Omental fat pad (tissue), 4 donors: ENCODE results near the gene DGLUCY. TPM values are rescaled to one million over a fixed set of nuclear protein-coding genes. Genes with fewer than 3 reads are reported as not detected.
"Not testable (repeated sequence)": the region's sequence is repeated elsewhere in the genome, so short reads cannot be mapped to it uniquely, and the experiment has no call there.

Experiments
- ATAC-seq: fragments of 150-250 bp; one replicate; pipeline ENCODE4 v1.9.1; 2016; ENCODE audit warnings: mild to moderate bottlenecking, moderate library complexity; ENCODE audit not compliant: low FRiP score
- DNase-seq: peaks from one replicate; pipeline ENCODE4 v3.0.0-alpha.2; 2019; ENCODE audit warnings: low spot score
- total RNA-seq, 4 donors: library from RNA; depleted of rRNA; stranded (reverse); fragments of >200 nt; gene quantifications; one replicate each; pipeline ENCODE4 v1.1.0, GENCODE V29; 2016
- TF ChIP-seq, protein P1 (sequence below), 3 donors: fragments of 450-650 bp; IDR thresholded peaks; one replicate each; pipeline ENCODE4 v1.5.1; 2016 to 2017; ENCODE audit warnings: antibody characterized with exemption in 3 of 3, mild to moderate bottlenecking in 3 of 3, moderate library complexity in 2 of 3

DGLUCY gene
- total RNA-seq, 4 donors from 2014 or later, result 27.5 to 93.2 (median 39.3) TPM

DNA sequence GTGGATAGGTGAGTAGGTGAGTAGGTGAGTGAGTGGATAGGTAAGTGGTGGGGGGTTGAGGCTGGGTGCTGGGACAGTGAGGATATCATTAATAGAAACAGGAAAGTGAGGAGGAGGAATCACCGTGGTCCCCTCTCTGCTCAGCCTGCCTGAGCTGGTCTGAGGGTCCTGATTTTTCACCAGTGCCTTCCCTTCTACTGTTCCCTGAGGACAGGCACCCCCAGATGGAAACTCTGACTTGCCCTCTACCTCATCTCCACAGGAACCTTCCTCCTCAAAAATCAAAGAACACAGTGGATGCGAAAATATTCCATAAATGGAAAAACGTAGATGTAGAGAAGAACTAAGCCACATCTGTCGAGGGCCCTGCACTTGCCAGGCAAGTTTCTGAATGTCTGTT, 128.8 kb downstream of the DGLUCY start:
- ATAC-seq (no peak), DNase-seq (no peak)
- TF ChIP-seq, protein P1, sequence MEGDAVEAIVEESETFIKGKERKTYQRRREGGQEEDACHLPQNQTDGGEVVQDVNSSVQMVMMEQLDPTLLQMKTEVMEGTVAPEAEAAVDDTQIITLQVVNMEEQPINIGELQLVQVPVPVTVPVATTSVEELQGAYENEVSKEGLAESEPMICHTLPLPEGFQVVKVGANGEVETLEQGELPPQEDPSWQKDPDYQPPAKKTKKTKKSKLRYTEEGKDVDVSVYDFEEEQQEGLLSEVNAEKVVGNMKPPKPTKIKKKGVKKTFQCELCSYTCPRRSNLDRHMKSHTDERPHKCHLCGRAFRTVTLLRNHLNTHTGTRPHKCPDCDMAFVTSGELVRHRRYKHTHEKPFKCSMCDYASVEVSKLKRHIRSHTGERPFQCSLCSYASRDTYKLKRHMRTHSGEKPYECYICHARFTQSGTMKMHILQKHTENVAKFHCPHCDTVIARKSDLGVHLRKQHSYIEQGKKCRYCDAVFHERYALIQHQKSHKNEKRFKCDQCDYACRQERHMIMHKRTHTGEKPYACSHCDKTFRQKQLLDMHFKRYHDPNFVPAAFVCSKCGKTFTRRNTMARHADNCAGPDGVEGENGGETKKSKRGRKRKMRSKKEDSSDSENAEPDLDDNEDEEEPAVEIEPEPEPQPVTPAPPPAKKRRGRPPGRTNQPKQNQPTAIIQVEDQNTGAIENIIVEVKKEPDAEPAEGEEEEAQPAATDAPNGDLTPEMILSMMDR (IDR thresholded peaks at IDR 0.05), result no peak

DNA sequence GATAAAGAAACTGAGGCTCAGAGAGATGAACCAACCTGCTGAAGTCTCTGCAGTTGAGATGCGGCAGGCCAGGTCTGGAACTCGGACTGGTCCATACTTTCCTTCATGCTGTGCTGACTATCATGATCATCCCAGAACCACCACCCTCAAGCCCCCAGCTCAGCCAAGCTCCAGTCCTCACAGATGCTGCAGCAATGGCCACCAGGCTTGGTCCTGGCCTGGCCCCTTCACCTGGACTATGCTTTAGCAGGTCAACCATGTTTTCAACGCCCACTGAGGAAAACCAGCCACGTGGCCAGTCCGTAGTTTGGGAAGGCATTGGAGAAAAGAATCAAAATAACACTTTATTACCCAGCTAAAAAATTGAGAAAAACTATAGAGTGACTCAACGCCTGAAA, 129.2 kb downstream of the DGLUCY start:
- DNase-seq (no peak), ATAC-seq (no peak)
- TF ChIP-seq, protein P1 (IDR thresholded peaks at IDR 0.05), result no peak

DNA sequence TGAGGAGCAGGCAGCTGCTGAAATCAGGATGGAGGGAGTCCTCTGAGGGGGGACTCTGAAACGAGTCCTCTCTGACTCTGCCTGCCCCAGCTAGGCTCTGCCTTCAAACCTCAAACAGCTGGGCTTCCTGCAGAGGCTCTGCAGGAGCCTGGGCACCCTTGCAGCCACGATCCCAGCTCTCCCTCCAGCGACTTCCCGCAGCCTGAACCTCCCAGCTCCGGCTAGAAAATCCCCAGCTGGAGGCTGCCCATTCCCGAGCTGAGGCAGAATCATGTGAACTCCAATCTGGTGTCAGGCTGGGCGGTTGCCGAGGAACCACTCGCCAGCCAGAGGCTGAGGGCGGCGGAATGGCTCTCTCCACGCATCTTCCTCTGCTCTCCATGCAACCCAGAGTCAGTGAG, 130.6 kb downstream of the DGLUCY start, which contains the start of gene GPR68:
GPR68 (minus strand) TSS at position 204 of the 401 bp plus-strand sequence. CDS start 9,654 bp downstream, outside the sequence.
- DNase-seq, result no peak
- no peak for ATAC-seq
- TF ChIP-seq, protein P1 (IDR thresholded peaks at IDR 0.05), result no peak

DNA sequence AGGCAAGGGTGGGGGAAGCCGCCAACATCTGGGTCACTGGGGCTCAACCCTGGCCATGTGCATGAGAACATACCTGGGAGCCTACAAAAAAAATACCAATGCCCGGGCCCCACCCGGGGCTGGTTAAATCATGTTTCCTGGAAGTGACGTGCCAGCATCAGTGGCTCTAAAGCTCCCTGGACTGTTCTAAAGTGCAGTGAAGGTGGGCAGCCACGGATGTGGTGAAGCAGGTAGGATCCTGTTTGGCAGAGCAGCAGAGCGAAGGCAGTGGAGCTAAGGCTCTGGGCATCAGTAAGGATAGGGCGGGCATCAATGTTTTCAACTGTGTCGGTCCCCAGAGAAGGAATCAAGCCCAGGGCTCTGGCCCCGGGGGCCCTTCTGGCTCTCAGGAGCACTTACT, 131.2 kb downstream of the DGLUCY start:
- DNase-seq (no peak), ATAC-seq (no peak)
- TF ChIP-seq, protein P1 (IDR thresholded peaks at IDR 0.05), result no peak

DNA sequence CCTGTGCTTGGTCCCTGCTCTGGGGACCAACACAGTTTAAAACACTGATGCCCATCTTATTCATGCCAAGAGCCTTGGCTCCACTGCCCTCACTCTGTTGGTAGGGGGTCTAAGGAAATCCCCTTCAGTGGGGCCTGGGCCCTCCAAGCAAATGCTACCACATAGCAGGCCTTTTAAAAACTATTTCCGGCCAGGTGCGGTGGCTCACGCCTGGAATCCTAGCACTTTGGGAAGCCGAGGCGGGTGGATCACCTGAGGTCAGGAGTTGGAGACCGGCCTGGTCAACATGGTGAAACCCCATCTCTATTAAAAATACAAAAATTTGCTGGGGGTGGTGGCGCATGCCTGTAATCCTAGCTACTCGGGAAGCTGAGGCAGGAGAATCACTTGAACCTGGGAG, 131.7 kb downstream of the DGLUCY start:
- ATAC-seq, DNase-seq: not testable (repeated sequence)

DNA sequence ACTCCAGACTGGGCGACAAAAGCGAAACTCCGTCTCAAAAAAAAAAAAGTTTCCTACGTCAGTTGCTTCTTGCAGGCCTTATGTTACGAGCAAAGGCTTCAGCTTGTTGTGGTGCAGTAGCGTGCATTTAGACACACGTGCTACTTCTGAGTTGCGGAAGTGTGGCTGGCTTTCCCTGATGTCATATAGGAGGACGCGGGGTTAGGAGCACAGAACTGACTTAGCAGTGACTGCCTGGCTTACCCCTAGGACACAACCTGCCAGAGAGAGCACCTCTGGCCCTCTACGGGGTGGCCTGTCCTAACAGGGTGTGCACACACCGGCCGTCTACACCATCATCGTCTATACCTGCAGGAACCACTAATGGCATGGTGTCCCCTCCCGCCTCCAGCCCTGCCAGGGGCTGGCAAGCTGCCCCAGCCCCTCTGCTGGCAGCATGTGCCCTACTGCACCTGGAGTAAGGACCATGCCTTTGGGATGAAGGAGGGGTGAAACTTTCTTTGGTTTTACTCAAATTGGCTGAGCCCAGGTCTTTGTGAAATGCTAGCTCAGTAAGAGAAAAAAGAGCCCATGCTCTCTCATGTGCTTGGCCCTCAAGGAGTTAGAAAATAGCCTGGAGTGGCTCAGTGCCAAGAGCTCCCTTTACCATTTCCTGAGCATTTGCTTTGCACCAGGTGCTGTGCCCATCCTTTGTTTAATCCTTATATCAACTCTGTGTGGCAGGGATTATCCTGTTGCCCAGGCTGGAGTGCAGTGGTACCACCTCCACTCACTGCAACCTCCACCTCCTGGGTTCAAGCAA, 132.4 kb downstream of the DGLUCY start:
- DNase-seq (no peak), ATAC-seq (no peak)
- TF ChIP-seq, protein P1 (IDR thresholded peaks at IDR 0.05), result no peak

DNA sequence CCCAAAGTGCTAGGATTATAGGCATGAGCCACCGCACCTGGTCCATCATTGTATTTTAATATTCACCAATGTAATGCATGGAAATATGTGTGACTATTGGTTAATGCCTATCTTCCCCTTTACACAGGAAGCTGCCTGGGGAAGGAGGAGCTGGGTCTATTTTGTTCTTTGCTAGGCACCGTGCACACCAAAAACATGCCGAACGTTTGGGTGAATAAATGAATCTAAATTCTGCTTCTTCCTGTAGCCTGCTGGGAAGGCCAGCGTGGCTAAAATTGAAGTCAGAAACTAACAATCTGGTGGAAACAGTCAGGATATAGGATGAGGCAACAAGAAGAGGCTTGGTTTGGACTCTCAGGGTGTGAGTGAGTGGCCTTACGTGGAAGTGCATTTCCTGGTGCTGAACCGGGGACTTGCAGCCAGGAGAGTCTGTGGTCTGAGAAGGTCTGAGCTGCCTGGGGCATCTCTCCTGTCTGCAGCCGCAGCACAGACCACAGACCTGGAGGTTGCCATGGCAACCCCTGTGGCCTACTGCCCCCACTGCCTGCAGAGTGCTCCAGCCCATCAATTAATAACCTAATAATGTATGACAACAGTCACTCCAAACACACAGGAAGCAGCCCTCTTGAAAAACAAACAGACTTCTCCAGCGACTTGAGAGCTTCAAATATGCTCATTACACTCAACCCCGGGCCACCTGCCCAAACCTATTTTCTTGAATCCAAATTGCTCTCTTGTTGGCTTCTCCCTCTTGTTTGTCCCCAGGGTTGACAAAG, 136.2 kb downstream of the DGLUCY start:
- no peak for ATAC-seq
- TF ChIP-seq, protein P1 (IDR thresholded peaks at IDR 0.05), result no peak
- no peak for DNase-seq
